DOHH2 (cell line): Measurements from ENCODE around the gene RAMP3.
A peak's percentile ranks its signal among the peaks of the same experiment; 100 is the strongest.

Source experiments
- H3F3A ChIP-seq: fragments of 200-600 bp; sonication (generic), shearing (Covaris generic); 2 replicates; pipeline ENCODE4 v1.6.0; 2016; ENCODE audit warnings: antibody characterized with exemption, mild to moderate bottlenecking; ENCODE audit not compliant: control insufficient read depth, insufficient read depth
- H3K27ac ChIP-seq: fragments of 200-600 bp; sonication (generic); 2 replicates; pipeline ENCODE4 v1.5.1; 2014; ENCODE audit warnings: low read depth, mild to moderate bottlenecking, low read length, moderate library complexity
- H3K27me3 ChIP-seq: fragments of 200-600 bp; sonication (generic); 2 replicates; pipeline ENCODE4 v1.6.1; 2014; ENCODE audit warnings: mild to moderate bottlenecking, low read length, mixed read lengths; ENCODE audit not compliant: control insufficient read depth
- H3K36me3 ChIP-seq: fragments of 200-600 bp; sonication (generic); 2 replicates; pipeline ENCODE4 v1.6.1; 2014; ENCODE audit warnings: mild to moderate bottlenecking, low read length, moderate library complexity, mixed read lengths; ENCODE audit not compliant: control insufficient read depth
- H3K4me1 ChIP-seq: fragments of 200-600 bp; sonication (generic); 2 replicates; pipeline ENCODE4 v1.6.1; 2014; ENCODE audit warnings: mild to moderate bottlenecking, low read length, mixed read lengths; ENCODE audit not compliant: control insufficient read depth
- H3K4me2 ChIP-seq: fragments of 200-600 bp; sonication (generic); 2 replicates; pipeline ENCODE4 v1.6.0; 2014; ENCODE audit warnings: mild to moderate bottlenecking, low read length, moderate library complexity
- H3K4me3 ChIP-seq: fragments of 200-600 bp; sonication (generic); 2 replicates; pipeline ENCODE4 v1.5.1; 2014; ENCODE audit warnings: mild to moderate bottlenecking, low read length, mixed read lengths
- H3K79me2 ChIP-seq: fragments of 200-600 bp; sonication (generic); 2 replicates; pipeline ENCODE4 v1.6.1; 2014; ENCODE audit warnings: mild to moderate bottlenecking, low read length, mixed read lengths; ENCODE audit not compliant: control insufficient read depth
- H3K9me2 ChIP-seq: fragments of 200-600 bp; sonication (generic); replicated peaks from 2 replicates; pipeline ENCODE4 v1.6.1; 2014; ENCODE audit warnings: mild to moderate bottlenecking, low read length, mixed read lengths; ENCODE audit not compliant: control insufficient read depth
- H3K9me3 ChIP-seq: fragments of 200-600 bp; sonication (generic); 2 replicates; pipeline ENCODE4 v1.6.1; 2014; ENCODE audit warnings: antibody characterized with exemption, low read length, mixed read lengths; ENCODE audit not compliant: control insufficient read depth, insufficient read depth
- H4K20me1 ChIP-seq: fragments of 200-600 bp; sonication (generic); 2 replicates; pipeline ENCODE4 v1.6.0; 2014; ENCODE audit warnings: low read depth, mild to moderate bottlenecking, antibody characterized with exemption, low read length, moderate library complexity; ENCODE audit not compliant: control insufficient read depth, insufficient read depth
- EZH2phosphoT487 ChIP-seq: fragments of 200-600 bp; sonication (generic); IDR thresholded peaks from 2 replicates; pipeline ENCODE4 v1.6.1; 2017; ENCODE audit warnings: borderline replicate concordance, mild to moderate bottlenecking, antibody characterized with exemption, low read length, moderate library complexity, mixed read lengths
- TF ChIP-seq, protein P1 (sequence below): fragments of 200-600 bp; sonication (generic); IDR thresholded peaks from one replicate; pipeline ENCODE4 v1.5.1; 2014; ENCODE audit warnings: antibody characterized with exemption, mild to moderate bottlenecking, low read depth, low read length; ENCODE audit not compliant: poor library complexity, severe bottlenecking

Gene RAMP3, protein sequence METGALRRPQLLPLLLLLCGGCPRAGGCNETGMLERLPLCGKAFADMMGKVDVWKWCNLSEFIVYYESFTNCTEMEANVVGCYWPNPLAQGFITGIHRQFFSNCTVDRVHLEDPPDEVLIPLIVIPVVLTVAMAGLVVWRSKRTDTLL

DNA sequence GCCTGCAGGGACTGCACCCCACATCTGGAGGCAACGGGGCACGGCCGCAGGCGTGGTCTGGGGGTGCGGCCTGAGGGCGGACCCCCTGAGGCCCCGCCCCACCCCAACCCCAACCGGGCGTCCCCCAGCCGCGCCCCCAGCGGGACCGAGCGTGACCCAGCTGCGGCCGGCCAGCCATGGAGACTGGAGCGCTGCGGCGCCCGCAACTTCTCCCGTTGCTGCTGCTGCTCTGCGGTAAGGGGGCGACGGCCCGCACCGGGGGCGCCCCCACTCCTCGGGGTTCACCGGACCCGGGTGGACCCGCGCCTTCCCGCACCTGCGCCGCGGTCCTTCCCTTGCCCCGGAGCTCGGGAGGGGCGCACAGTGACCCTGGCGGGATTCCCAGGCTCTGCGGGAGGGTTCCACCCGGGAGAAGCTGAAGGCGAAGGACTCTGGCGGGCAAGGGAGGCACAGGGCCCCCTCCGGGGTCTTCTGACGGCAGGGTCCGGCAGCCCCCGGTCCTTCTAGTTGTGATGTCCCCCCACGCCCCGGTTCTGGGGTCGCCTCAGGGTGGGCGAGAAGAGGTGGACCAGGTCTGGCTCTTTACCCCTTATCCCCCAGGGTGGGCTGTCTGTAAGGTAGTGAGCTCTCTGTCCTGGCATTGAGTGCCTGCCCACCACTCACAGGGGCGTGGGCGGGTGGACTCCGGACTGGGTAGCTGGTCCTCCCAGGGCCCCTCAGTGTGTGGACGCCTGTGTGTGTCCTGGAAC, at the start of gene RAMP3:
RAMP3 (plus strand) TSS at position 139 of the 749 bp plus-strand sequence; CDS start at position 177, 38 bp downstream.
- Histone ChIP-seq H3K4me3 (no peak within 1 kb of the TSS), H3K36me3 (no peaks in the 10 kb centered on the region), H3K27ac (no peak within 1 kb of the TSS), H3K9me3 (no peaks in the 10 kb centered on the region), H4K20me1 (no peaks in the 10 kb centered on the region), H3F3A (no peaks in the 10 kb centered on the region), H3K27me3 (peaks cover 23% of the 10 kb centered on the region), H3K4me1 (peaks cover 9% of the 10 kb centered on the region), H3K4me2 (no peak within 1 kb of the TSS), H3K9me2 (no peaks in the 10 kb centered on the region), H3K79me2 (no peaks in the 10 kb centered on the region)
- no peak for TF ChIP-seq EZH2phosphoT487

DNA sequence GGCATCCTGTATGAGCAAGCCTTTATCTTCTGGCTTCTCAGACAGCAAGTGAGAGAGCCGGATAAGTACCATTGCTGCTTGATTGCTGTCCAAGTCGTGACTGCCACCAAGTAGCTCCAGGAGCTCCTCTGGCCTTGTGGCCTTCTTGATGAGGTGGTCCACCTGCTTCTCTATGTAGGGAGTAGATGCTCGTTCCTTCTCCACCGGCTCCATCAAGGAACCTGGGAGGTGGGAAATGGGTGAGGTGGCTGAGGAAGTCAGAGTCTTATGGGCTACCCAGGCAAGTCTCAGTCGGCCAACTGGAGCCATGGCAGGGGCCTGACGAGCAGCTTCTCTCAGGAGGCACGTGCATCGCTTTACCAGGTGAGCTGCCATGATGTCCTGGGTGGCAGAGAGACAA, 48.7 kb upstream of the RAMP3 start:
- peaks cover 8% of the 10 kb centered on the region; the same call in 1 of the 2 replicates for H3F3A ChIP-seq
- H3K4me1 ChIP-seq, result peaks cover 38% of the 10 kb centered on the region
- H3K27ac ChIP-seq, result no peak overlapping the region
- peaks cover 35% of the 10 kb centered on the region for H4K20me1 ChIP-seq
- no peaks in the 10 kb centered on the region for H3K9me3 ChIP-seq
- H3K27me3 ChIP-seq, result no peaks in the 10 kb centered on the region
- H3K4me2 ChIP-seq, result peak overlapping the region; percentile 44
- H3K4me3 ChIP-seq, result peak overlapping the region; percentile 30; the same call in 1 of the 2 replicates
- no peaks in the 10 kb centered on the region for H3K9me2 ChIP-seq
- H3K79me2 ChIP-seq, result peaks cover 80% of the 10 kb centered on the region
- H3K36me3 ChIP-seq, result peaks cover 74% of the 10 kb centered on the region
- TF ChIP-seq EZH2phosphoT487, result no peak
- TF ChIP-seq, protein P1, sequence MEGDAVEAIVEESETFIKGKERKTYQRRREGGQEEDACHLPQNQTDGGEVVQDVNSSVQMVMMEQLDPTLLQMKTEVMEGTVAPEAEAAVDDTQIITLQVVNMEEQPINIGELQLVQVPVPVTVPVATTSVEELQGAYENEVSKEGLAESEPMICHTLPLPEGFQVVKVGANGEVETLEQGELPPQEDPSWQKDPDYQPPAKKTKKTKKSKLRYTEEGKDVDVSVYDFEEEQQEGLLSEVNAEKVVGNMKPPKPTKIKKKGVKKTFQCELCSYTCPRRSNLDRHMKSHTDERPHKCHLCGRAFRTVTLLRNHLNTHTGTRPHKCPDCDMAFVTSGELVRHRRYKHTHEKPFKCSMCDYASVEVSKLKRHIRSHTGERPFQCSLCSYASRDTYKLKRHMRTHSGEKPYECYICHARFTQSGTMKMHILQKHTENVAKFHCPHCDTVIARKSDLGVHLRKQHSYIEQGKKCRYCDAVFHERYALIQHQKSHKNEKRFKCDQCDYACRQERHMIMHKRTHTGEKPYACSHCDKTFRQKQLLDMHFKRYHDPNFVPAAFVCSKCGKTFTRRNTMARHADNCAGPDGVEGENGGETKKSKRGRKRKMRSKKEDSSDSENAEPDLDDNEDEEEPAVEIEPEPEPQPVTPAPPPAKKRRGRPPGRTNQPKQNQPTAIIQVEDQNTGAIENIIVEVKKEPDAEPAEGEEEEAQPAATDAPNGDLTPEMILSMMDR, result no peak

DNA sequence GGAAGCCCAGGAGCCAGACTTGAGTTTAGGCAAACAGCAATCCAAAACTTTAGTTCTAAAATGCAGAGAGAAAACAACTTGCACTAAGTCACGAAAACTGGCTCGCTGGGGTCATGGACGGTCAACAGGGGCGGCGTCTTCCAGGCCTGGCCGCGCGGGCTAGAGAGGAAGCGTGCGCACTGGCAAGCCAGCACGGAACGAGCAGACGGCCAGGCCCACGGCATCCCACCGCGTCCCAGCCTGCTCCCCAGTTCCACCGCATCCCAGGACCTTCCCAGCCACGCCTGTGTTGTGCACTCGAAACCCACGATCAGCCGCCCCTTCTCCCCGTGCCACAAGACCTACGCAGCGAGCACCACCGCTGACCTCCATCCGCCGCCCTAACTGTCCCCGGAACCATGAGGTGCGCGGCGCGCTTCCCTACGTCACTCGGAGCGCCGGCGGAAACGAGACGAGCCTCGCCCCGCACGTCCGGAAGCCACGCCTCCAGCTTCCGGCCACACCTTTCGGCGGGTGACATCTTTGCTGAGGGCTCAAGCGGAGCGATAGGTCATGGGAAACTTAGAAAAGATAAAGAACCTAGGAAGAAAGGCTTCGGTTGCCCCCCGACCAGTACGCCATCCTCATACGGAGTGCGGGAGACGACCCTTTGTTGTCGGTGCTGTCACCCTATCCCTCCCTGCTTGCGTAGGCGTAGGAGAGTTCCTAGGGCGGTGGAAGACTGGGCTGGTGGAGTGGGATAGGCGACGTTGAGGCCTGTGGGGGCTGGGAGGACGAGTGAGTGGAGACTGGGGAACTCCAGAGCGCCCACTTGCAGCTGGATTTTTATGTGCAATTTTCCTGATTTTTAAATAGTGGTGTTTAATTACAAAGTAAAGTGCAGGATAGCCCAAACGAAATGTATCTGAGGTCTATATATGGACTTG, 46.0 kb upstream of the RAMP3 start, which contains the start of gene TBRG4:
TBRG4 (minus strand) TSS at position 400 of the 926 bp plus-strand sequence. CDS start 2,460 bp downstream, outside the sequence.
- Histone ChIP-seq H4K20me1 (peaks cover 31% of the 10 kb centered on the region), H3K79me2 (peaks cover 55% of the 10 kb centered on the region), H3K4me3 (peak within 1 kb of the TSS; percentile 83), H3K4me2 (peak within 1 kb of the TSS; percentile 71), H3K27me3 (no peaks in the 10 kb centered on the region), H3F3A (peaks cover 12% of the 10 kb centered on the region; the same call in 1 of the 2 replicates), H3K36me3 (peaks cover 47% of the 10 kb centered on the region), H3K4me1 (peaks cover 50% of the 10 kb centered on the region), H3K9me2 (no peaks in the 10 kb centered on the region), H3K9me3 (no peaks in the 10 kb centered on the region), H3K27ac (peak within 1 kb of the TSS; percentile 84)
- no peak for TF ChIP-seq EZH2phosphoT487
- TF ChIP-seq, protein P1, result peak; percentile 85
